ENCODE measurements around the gene ACR.
"Not testable (repeated sequence)": the region's sequence is repeated elsewhere in the genome, so short reads cannot be mapped to it uniquely, and the experiment has no call there.

The ACR gene

GRCh38 chr22:50783880-50784276 is 45.9 kb downstream of the ACR start:
- not testable (repeated sequence) for DNase-seq

GRCh38 chr22:50785289-50785688 is 47.3 kb downstream of the ACR start:
- not testable (repeated sequence) for DNase-seq

GRCh38 chr22:50786936-50787335 is 48.9 kb downstream of the ACR start:
- not testable (repeated sequence) for DNase-seq

Measured in CD4-positive, alpha-beta T cell treated with Interleukin-17A for 4 hours (primary cell).